ENCODE results near the gene TMEM60.

- TF ChIP-seq CREB1 (IDR thresholded peaks at IDR 0.05; ENCODE audit: low read depth) (no peak), USF1 (IDR thresholded peaks at IDR 0.05) (no peak), TAF1 (IDR thresholded peaks at IDR 0.05; ENCODE audit: low read depth) (no peak), TEAD4 (IDR thresholded peaks at IDR 0.05) (no peak), REST (IDR thresholded peaks at IDR 0.05; ENCODE audit: low read depth) (no peak), EP300 (IDR thresholded peaks at IDR 0.05; ENCODE audit: borderline replicate concordance) (no peak)
These were observed 14.7 kb downstream of the TMEM60 start for GRCh38 chr7:77783545-77783944.
